HepG2 (cell line): Measurements from ENCODE around the gene HTR6. TPM values are rescaled to one million over a fixed set of nuclear protein-coding genes. Genes with fewer than 3 reads are reported as not detected.

Source experiments
- ADNP ChIP-seq: sonication (generic); formaldehyde crosslinking; IDR thresholded peaks from 2 replicates; pipeline ENCODE4 v1.4.0; 2020; ENCODE audit warnings: missing genetic modification reagents
- ARHGAP35 ChIP-seq: sonication (generic); formaldehyde crosslinking; IDR thresholded peaks from 2 replicates; pipeline ENCODE4 v1.9.0; 2022; ENCODE audit warnings: mild to moderate bottlenecking, inconsistent platforms, moderate library complexity, missing genetic modification reagents, borderline replicate concordance
- DNMT3B ChIP-seq: conservative IDR thresholded peaks from 2 replicates; pipeline ENCODE4 v1.6.1; 2016; ENCODE audit warnings: missing biosample characterization, control low read depth
- EZH2 ChIP-seq: conservative IDR thresholded peaks from 2 replicates; pipeline ENCODE4 v1.6.1; 2012; ENCODE audit warnings: mild to moderate bottlenecking, low read depth, low read length, moderate library complexity
- GATA4 ChIP-seq: sonication (generic); IDR thresholded peaks from 2 replicates; pipeline ENCODE4 v1.6.1; 2016; ENCODE audit warnings: antibody characterized with exemption, low read depth, borderline replicate concordance
- KAT8 ChIP-seq: IDR thresholded peaks from 2 replicates; pipeline ENCODE4 v1.6.1; 2016; ENCODE audit warnings: missing genetic modification reagents, missing compliant biosample characterization
- KDM4B ChIP-seq: sonication (generic); formaldehyde crosslinking; IDR thresholded peaks from 2 replicates; pipeline ENCODE4 v1.4.0; 2020; ENCODE audit warnings: missing genetic modification reagents
- MAF1 ChIP-seq: sonication (generic); formaldehyde crosslinking; IDR thresholded peaks from 2 replicates; pipeline ENCODE4 v1.5.0; 2020; ENCODE audit warnings: missing genetic modification reagents, borderline replicate concordance
- MAFF ChIP-seq: IDR thresholded peaks from 2 replicates; pipeline ENCODE4 v1.6.1; 2011; ENCODE audit warnings: low read depth, low read length, improper control_type of control experiment
- MTA3 ChIP-seq: sonication (generic); formaldehyde crosslinking; IDR thresholded peaks from 2 replicates; pipeline ENCODE4 v1.4.0; 2020; ENCODE audit warnings: missing genetic modification reagents
- NCOA2 ChIP-seq: sonication (generic); formaldehyde crosslinking; IDR thresholded peaks from 2 replicates; pipeline ENCODE4 v1.8.0; 2022; ENCODE audit warnings: inconsistent platforms
- NR3C1 ChIP-seq: sonication (generic); formaldehyde crosslinking; IDR thresholded peaks from 2 replicates; pipeline ENCODE4 v1.4.0; 2020; ENCODE audit warnings: missing genetic modification reagents
- PPARG ChIP-seq: conservative IDR thresholded peaks from 2 replicates; pipeline ENCODE4 v1.6.1; 2016; ENCODE audit warnings: missing biosample characterization, missing genetic modification reagents
- TBX2 ChIP-seq: sonication (generic); formaldehyde crosslinking; IDR thresholded peaks from 2 replicates; pipeline ENCODE4 v1.5.0; 2020; ENCODE audit warnings: missing genetic modification reagents, mild to moderate bottlenecking, borderline replicate concordance
- TCF12 ChIP-seq, 2 experiments: fragments of 450-650 bp in 1 of 2; sonication (generic) in 1 of 2; formaldehyde crosslinking in 1 of 2; IDR thresholded peaks; 2 replicates each; pipeline versions ENCODE4 v1.6.1 to v1.8.0; 2017 to 2022; ENCODE audit warnings: antibody characterized with exemption in 1 of 2, mild to moderate bottlenecking in 1 of 2, missing genetic modification reagents in 1 of 2, moderate library complexity in 1 of 2
- TGIF2 ChIP-seq: IDR thresholded peaks from 2 replicates; pipeline ENCODE4 v1.6.1; 2016; ENCODE audit warnings: control low read depth, missing compliant biosample characterization
- THAP11 ChIP-seq: IDR thresholded peaks from 2 replicates; pipeline ENCODE4 v1.6.1; 2016; ENCODE audit warnings: missing biosample characterization, missing genetic modification reagents
- U2AF2 ChIP-seq: fragments of 200-400 bp; formaldehyde crosslinking; IDR thresholded peaks from 2 replicates; pipeline ENCODE4 v1.6.1; 2017; ENCODE audit warnings: low read depth, mild to moderate bottlenecking, low read length
- YY1 ChIP-seq: IDR thresholded peaks from 2 replicates; pipeline ENCODE4 v1.6.1; 2011; ENCODE audit warnings: low read length, low read depth, moderate library complexity, mild to moderate bottlenecking; ENCODE audit not compliant: insufficient read depth, insufficient replicate concordance
- ZNF333 ChIP-seq: sonication (generic); formaldehyde crosslinking; IDR thresholded peaks from 2 replicates; pipeline ENCODE4 v1.4.0; 2020; ENCODE audit warnings: mild to moderate bottlenecking, missing genetic modification reagents, borderline replicate concordance
- ZNF510 ChIP-seq: sonication (generic); formaldehyde crosslinking; IDR thresholded peaks from 2 replicates; pipeline ENCODE4 v1.4.0; 2020; ENCODE audit warnings: low read depth, mild to moderate bottlenecking, missing genetic modification reagents
- ZNF607 ChIP-seq: sonication (generic); formaldehyde crosslinking; IDR thresholded peaks from 2 replicates; pipeline ENCODE4 v1.5.1; 2020; ENCODE audit warnings: missing genetic modification reagents, mild to moderate bottlenecking, borderline replicate concordance
- ZNF713 ChIP-seq: sonication (generic); formaldehyde crosslinking; IDR thresholded peaks from 2 replicates; pipeline ENCODE4 v1.4.0; 2020; ENCODE audit warnings: mild to moderate bottlenecking, missing genetic modification reagents
- ZNF761 ChIP-seq: sonication (generic); formaldehyde crosslinking; conservative IDR thresholded peaks from 2 replicates; pipeline ENCODE4 v1.4.0; 2020; ENCODE audit warnings: mild to moderate bottlenecking, missing genetic modification reagents
- ZSCAN31 ChIP-seq: sonication (generic); formaldehyde crosslinking; IDR thresholded peaks from 2 replicates; pipeline ENCODE4 v1.5.0; 2020; ENCODE audit warnings: low read depth, mild to moderate bottlenecking, missing genetic modification reagents
- polyA plus RNA-seq, 8 experiments: library from polyadenylated mRNA; depleted of rRNA in 3 of 8; stranded (reverse) in 7 of 8; unstranded in 1 of 8; fragments of >200 nt; fragmentation: Illumina TruSeq in 4 of 8; extraction: Trizol in 4 of 8; gene quantifications; 2 replicates each; pipeline versions ENCODE4 v1.2.1 to v1.2.3, GENCODE V29; 2011 to 2016; ENCODE audit warnings: low read depth in 4 of 8, missing spikeins in 1 of 8, mixed read lengths in 1 of 8; ENCODE audit not compliant: insufficient read depth in 1 of 8
- total RNA-seq, 5 experiments: library from RNA; depleted of rRNA; stranded (reverse); fragments of >200 nt; fragmentation: Illumina TruSeq; extraction: Trizol; gene quantifications; 2 replicates each; pipeline ENCODE4 v1.2.3, GENCODE V29; 2016; ENCODE audit warnings: low read depth in 1 of 5
- TF ChIP-seq, protein P1 (sequence below): fragments of 450-650 bp; IDR thresholded peaks from 2 replicates; pipeline ENCODE4 v1.6.1; 2016
- TF ChIP-seq, protein P2 (sequence below): sonication (generic); formaldehyde crosslinking; IDR thresholded peaks from 2 replicates; pipeline ENCODE4 v1.5.0; 2020; ENCODE audit warnings: mild to moderate bottlenecking, missing genetic modification reagents, borderline replicate concordance

Gene HTR6
- total and polyA plus RNA-seq, 2 of the 13 experiments (the other 11 are each of a cell fraction or from before 2014, with no cell fraction given) = 0.04 TPM; not detected in 1

DNA sequence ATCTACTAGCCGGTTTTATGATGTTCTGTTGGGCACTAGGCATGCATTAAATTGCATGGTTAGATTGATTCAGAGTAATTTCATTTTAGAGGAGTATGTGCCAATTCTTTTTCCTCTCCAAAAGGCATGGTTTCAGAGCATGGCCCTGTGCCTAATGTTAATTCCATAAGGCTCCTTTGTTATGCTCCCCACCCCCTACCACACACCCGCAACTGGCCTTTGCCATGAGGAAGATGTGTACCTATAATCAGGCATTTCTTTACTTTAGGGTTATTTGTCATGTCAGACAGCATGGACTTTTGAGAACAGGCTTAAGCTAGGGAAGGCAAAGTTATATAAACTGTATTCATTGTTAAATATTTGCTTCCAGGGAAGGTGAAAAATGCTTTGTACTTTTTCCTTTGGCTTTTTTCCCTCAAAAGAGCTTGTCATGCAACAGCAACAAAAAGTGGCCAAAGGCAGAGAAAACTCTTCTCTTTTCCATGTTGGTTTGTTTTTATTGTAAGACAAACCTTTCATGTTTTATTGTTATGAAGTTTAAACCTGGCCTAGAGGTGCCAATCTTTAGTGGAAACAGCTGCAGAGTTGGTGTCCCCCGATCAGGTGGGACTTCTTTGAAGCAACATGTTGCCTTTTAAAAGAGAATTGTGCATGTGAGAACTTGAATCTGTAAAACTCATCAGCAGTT is 44.8 kb upstream of the HTR6 start (continued):
- TF ChIP-seq, protein P1, sequence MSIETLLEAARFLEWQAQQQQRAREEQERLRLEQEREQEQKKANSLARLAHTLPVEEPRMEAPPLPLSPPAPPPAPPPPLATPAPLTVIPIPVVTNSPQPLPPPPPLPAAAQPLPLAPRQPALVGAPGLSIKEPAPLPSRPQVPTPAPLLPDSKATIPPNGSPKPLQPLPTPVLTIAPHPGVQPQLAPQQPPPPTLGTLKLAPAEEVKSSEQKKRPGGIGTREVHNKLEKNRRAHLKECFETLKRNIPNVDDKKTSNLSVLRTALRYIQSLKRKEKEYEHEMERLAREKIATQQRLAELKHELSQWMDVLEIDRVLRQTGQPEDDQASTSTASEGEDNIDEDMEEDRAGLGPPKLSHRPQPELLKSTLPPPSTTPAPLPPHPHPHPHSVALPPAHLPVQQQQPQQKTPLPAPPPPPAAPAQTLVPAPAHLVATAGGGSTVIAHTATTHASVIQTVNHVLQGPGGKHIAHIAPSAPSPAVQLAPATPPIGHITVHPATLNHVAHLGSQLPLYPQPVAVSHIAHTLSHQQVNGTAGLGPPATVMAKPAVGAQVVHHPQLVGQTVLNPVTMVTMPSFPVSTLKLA = peak; percentile 69
- TF ChIP-seq ZNF761 (CRISPR knock-in tag) (no peak), YY1 (no peak), MTA3 (CRISPR knock-in tag) (no peak), NCOA2 (peak; percentile 89), ARHGAP35 (CRISPR knock-in tag) (no peak), THAP11 (CRISPR knock-in tag) (peak; percentile 55), U2AF2 (no peak), TCF12 (IDR thresholded peaks at IDR 0.05) (no peak), TCF12 (CRISPR knock-in tag; IDR thresholded peaks at IDR 0.05) (no peak), KAT8 (CRISPR knock-in tag) (peak; percentile 53; the same call in 1 of the 2 replicates), MAF1 (CRISPR knock-in tag) (no peak), TBX2 (CRISPR knock-in tag) (peak; percentile 95), TGIF2 (CRISPR knock-in tag) (peak; percentile 59), MAFF (no peak), PPARG (CRISPR knock-in tag) (peak; percentile 86), DNMT3B (CRISPR knock-in tag) (no peak), GATA4 (0 out of 2 replicates have a peak, but pooled peaks have one; percentile 46), KDM4B (CRISPR knock-in tag) (no peak), ZNF333 (CRISPR knock-in tag) (no peak), ZNF607 (CRISPR knock-in tag) (no peak), ZSCAN31 (CRISPR knock-in tag) (no peak), EZH2 (no peak), ADNP (CRISPR knock-in tag) (no peak), ZNF510 (CRISPR knock-in tag) (no peak), ZNF713 (CRISPR knock-in tag) (no peak), NR3C1 (CRISPR knock-in tag) (no peak)
- TF ChIP-seq, protein P2, sequence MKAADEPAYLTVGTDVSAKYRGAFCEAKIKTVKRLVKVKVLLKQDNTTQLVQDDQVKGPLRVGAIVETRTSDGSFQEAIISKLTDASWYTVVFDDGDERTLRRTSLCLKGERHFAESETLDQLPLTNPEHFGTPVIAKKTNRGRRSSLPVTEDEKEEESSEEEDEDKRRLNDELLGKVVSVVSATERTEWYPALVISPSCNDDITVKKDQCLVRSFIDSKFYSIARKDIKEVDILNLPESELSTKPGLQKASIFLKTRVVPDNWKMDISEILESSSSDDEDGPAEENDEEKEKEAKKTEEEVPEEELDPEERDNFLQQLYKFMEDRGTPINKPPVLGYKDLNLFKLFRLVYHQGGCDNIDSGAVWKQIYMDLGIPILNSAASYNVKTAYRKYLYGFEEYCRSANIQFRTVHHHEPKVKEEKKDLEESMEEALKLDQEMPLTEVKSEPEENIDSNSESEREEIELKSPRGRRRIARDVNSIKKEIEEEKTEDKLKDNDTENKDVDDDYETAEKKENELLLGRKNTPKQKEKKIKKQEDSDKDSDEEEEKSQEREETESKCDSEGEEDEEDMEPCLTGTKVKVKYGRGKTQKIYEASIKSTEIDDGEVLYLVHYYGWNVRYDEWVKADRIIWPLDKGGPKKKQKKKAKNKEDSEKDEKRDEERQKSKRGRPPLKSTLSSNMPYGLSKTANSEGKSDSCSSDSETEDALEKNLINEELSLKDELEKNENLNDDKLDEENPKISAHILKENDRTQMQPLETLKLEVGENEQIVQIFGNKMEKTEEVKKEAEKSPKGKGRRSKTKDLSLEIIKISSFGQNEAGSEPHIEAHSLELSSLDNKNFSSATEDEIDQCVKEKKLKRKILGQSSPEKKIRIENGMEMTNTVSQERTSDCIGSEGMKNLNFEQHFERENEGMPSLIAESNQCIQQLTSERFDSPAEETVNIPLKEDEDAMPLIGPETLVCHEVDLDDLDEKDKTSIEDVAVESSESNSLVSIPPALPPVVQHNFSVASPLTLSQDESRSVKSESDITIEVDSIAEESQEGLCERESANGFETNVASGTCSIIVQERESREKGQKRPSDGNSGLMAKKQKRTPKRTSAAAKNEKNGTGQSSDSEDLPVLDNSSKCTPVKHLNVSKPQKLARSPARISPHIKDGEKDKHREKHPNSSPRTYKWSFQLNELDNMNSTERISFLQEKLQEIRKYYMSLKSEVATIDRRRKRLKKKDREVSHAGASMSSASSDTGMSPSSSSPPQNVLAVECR = peak; percentile 21; the same call in 1 of the 2 replicates
